Colonic mucosa (tissue), 4 donors: Measurements from ENCODE around the gene DHX34. TPM values are rescaled to one million over a fixed set of nuclear protein-coding genes. Genes with fewer than 3 reads are reported as not detected.
A peak's percentile ranks its signal among the peaks of the same experiment; 100 is the strongest.

Source experiments
- DNase-seq: peaks from one replicate; pipeline ENCODE4 v3.0.0-alpha.2; 2020
- H3K27ac ChIP-seq: fragments of 200-600 bp; one replicate; pipeline ENCODE4 v1.8.0; 2021
- H3K27me3 ChIP-seq: fragments of 200-600 bp; one replicate; pipeline ENCODE4 v1.8.0; 2021
- H3K36me3 ChIP-seq: fragments of 200-600 bp; one replicate; pipeline ENCODE4 v1.8.0; 2021
- H3K4me1 ChIP-seq: fragments of 200-600 bp; one replicate; pipeline ENCODE4 v1.8.0; 2021; ENCODE audit warnings: mild to moderate bottlenecking
- H3K4me3 ChIP-seq: fragments of 200-600 bp; one replicate; pipeline ENCODE4 v1.8.0; 2021
- H3K9ac ChIP-seq, 2 donors: one replicate each; pipeline ENCODE4 v1.7.0; 2013; ENCODE audit warnings: control low read depth in 2 of 2, low read depth in 2 of 2, low read length in 2 of 2
- H3K9me3 ChIP-seq: fragments of 200-600 bp; one replicate; pipeline ENCODE4 v1.8.0; 2021
- intact Hi-C: fragments of 100-400 bp; cut with DNase I; formaldehyde crosslinking; loops from one replicate; pipeline ENCODE4 v1.14.1; 2022
- total RNA-seq, 2 donors: library from RNA; stranded (reverse); fragmentation: NEBNext Ultra II Directional in 1 of 2; extraction: Animal tissue kit (Norgen Biotek cat#: 25700) in 1 of 2; gene quantifications; one replicate each; pipeline ENCODE4 v1.2.1, GENCODE V29; 2021
- TF ChIP-seq, protein P1 (sequence below): fragments of 200-600 bp; IDR thresholded peaks from one replicate; pipeline ENCODE4 v1.8.0; 2022; ENCODE audit warnings: antibody characterized with exemption, mild to moderate bottlenecking
- donor health status: healthy.
- donor health status: DM: no; HTN: no; CAD: no.
- donor health status: DM: no; HTN: no; CAD: no.

DHX34 gene
- total RNA-seq, 2 donors from 2014 or later, result 6.3 to 17.8 TPM

DNA sequence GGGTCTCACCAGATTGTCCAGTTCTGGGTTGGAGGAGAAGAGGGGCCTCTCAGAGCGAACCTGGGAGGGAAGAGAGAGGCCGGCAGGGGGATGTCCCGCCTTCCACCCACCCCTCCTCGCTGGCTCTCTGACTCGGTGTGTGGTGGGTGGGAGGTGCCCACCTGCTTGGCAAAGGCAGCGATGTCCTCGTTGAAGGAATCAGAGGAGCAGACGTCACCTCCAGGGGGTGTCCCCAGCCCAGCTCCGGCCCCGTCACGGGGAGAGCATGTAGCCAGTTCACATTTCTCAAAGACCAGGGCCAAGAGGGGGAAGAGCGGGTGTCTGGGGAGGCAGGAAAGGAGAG lies 67.5 kb downstream of the DHX34 start:
- H3K36me3 ChIP-seq, result no peaks in the 10 kb centered on the region
- H3K27ac ChIP-seq, result no peak overlapping the region
- no peak for DNase-seq
- TF ChIP-seq, protein P1, sequence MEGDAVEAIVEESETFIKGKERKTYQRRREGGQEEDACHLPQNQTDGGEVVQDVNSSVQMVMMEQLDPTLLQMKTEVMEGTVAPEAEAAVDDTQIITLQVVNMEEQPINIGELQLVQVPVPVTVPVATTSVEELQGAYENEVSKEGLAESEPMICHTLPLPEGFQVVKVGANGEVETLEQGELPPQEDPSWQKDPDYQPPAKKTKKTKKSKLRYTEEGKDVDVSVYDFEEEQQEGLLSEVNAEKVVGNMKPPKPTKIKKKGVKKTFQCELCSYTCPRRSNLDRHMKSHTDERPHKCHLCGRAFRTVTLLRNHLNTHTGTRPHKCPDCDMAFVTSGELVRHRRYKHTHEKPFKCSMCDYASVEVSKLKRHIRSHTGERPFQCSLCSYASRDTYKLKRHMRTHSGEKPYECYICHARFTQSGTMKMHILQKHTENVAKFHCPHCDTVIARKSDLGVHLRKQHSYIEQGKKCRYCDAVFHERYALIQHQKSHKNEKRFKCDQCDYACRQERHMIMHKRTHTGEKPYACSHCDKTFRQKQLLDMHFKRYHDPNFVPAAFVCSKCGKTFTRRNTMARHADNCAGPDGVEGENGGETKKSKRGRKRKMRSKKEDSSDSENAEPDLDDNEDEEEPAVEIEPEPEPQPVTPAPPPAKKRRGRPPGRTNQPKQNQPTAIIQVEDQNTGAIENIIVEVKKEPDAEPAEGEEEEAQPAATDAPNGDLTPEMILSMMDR, result no peak
- intact Hi-C loops, result no loop called here
- no peaks in the 10 kb centered on the region for H3K9me3 ChIP-seq
- H3K4me1 ChIP-seq, result no peaks in the 10 kb centered on the region
- H3K27me3 ChIP-seq, result peaks cover 34% of the 10 kb centered on the region
- H3K4me3 ChIP-seq, result no peak overlapping the region
- no peak overlapping the region for H3K9ac ChIP-seq

DNA sequence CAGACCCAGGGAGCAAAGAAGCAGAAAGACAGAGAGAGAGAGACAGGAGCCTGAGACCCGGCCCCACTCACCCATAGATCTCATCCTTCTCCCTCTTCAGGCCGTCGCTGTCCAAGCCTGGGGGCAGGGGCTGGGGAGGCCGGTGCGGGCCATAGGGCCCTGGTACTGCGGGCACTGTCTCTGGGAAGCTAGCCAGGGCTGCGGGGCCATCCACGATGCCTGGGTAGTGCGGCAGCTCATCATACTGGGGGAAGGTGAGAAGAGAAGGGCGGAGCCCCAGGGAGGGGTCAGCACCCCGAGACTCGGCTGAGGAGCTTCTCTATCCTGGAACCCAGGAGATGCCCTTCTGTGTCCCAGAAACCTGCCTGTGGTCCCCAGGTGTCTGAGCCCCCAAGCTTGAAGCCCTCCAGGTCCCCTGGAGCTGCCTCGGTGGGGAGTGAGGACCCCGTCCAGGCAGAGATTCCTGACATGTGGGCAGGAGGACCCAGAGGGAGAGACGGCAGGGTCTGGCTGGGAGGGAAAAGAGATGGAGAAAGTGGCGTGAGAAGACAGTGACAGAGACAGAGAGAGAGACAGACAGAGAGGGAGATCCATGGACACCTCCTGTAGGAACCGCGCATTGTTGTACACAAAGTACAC lies 68.1 kb downstream of the DHX34 start:
- intact Hi-C loops, result no loop called here
- no peaks in the 10 kb centered on the region for H3K9me3 ChIP-seq
- H3K27ac ChIP-seq, result no peak overlapping the region
- TF ChIP-seq, protein P1, result no peak
- no peak for DNase-seq
- no peaks in the 10 kb centered on the region for H3K36me3 ChIP-seq
- H3K4me1 ChIP-seq, result no peaks in the 10 kb centered on the region
- H3K4me3 ChIP-seq, result no peak overlapping the region
- no peak overlapping the region for H3K9ac ChIP-seq
- H3K27me3 ChIP-seq, result peaks cover 40% of the 10 kb centered on the region

DNA sequence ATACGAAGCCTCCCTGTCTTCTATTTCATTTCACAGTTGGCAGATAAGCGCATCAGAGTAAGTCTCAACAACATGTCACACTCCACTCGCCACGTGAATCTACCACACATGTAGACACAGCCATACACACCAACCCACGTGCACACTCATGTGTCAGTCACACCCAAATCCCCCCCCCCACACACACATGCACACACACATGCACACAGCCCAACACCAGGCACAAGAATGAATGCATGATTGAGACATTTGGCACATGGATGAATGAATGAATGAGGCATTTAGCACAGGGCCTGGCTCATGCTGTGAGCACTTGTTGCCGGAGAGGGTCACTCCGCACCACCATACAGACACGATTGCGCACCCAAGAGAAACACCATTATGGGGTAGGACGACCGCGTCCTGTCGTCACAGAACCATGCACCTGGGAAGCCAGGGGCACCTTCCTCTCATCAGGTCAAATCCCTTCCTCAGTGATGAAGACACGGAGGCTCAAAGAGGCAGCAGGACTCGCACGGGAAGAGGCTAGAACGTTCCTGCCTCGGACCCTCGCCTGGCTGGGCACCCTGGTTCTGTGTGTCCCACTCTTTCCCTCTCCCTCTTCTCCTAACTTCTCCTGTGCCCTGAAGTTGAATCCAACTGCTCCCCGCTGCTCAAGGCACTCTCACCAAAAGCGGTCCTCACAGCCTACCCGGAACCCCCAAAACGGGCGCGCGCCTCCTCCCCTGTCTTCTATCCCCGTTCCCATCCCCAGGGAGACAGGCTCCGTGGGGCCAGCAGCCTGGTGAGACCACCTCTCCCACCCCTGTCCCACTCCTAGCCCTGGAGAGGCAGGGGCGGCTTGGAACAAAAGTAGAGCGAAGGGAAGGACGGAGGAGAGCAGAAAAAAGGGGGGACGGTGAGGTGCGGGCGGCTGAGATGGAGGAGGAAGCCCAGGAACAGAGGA lies 68.9 kb downstream of the DHX34 start:
- Histone ChIP-seq H3K9ac (peak overlapping the region in 1 of 2 donors; percentile 6), H3K36me3 (no peaks in the 10 kb centered on the region), H3K9me3 (no peaks in the 10 kb centered on the region), H3K4me1 (no peaks in the 10 kb centered on the region), H3K4me3 (no peak overlapping the region), H3K27ac (no peak overlapping the region), H3K27me3 (peaks cover 47% of the 10 kb centered on the region)
- no peak for DNase-seq
- TF ChIP-seq, protein P1, result no peak
- intact Hi-C loops, result no loop called here

DNA sequence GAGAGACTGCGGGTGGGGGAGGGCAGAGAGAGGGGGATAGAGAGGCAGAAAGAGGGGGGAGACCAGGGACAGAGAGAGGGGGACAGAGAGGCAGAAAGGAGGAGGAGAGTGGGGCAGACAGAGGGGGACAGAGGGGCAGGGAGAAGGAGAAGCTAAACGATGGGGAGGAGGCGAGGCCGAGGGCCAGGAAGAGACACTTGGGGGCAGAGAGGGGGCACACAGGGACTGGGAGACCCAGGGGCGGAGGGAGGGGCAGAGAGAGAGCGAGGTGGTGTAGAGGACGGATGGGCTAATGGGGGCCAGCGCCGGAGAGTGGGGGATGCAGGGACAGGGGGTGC lies 69.5 kb downstream of the DHX34 start:
- no peak for DNase-seq
- H3K27me3 ChIP-seq, result peaks cover 52% of the 10 kb centered on the region
- no peak overlapping the region for H3K27ac ChIP-seq
- intact Hi-C loops, result no loop called here
- no peaks in the 10 kb centered on the region for H3K9me3 ChIP-seq
- H3K4me3 ChIP-seq, result no peak overlapping the region
- TF ChIP-seq, protein P1, result no peak
- peak overlapping the region in 1 of 2 donors; percentile 24 for H3K9ac ChIP-seq
- H3K4me1 ChIP-seq, result no peaks in the 10 kb centered on the region
- no peaks in the 10 kb centered on the region for H3K36me3 ChIP-seq

DNA sequence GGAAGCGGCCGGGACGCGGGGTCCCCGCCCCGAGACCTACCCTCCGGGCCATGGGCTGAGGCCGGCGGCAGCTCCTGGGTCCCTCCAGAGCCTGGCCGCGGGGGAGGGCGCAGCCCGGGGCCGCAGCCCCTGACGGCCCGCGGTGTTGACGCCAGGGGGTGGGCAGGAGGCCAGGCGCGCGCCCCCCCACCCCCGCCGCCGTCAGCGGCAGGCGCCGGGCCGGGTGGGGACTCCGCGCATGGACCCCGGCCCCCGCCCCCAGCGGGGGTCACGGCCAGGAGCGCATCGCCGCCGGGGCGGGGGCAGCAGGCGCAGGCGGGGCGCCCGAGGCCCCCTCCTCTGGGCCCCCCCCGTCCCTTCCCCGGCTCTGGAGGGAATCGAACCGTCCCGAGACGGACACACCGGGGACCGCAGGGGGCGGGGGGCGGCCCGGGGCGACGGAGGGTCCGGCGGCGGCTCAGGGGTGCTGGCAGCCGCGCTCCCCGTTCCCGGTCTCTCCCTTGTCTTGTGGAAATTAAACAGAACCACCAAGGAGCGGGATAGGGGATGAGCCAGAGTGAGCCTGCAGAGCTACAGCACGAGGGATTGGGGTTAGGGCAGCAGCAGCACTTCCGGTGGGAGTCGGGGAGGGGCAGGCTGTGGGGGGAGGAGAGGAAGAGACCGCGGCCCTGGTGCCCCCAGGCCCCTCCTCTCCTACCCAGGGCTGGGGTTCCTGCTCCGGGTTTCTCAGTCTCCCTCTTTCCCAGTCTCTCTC lies 70.1 kb downstream of the DHX34 start, which contains the start of gene MEIS3:
TSS of gene MEIS3 (minus strand) at position 498 of the 754 bp plus-strand sequence. CDS start at position 52, 446 bp downstream.
- Histone ChIP-seq H3K36me3 (no peaks in the 10 kb centered on the region), H3K4me1 (no peaks in the 10 kb centered on the region)
- TF ChIP-seq, protein P1, result no peak

More for the DNA sequence above, 70.1 kb downstream of the DHX34 start, which contains the start of gene MEIS3:
- Histone ChIP-seq H3K4me3 (no peak within 1 kb of the TSS), H3K9me3 (no peaks in the 10 kb centered on the region), H3K27me3 (peaks cover 57% of the 10 kb centered on the region), H3K9ac (peak within 1 kb of the TSS in 1 of 2 donors; percentile 24), H3K27ac (no peak within 1 kb of the TSS)
- no peak for DNase-seq
- intact Hi-C loops, result no loop called here
